K562 (cell line): ENCODE results near the gene LIN28B. TPM values are rescaled to one million over a fixed set of nuclear protein-coding genes. Genes with fewer than 3 reads are reported as not detected.

Source experiments
- ATAC-seq: fragments of 200-7000 bp; cut with Tn5 transposase; 3 replicates; pipeline ENCODE4 v1.9.1; 2020; ENCODE audit warnings: moderate library complexity
- BruUV-seq: library from RNA; stranded (reverse); fragments of 400-500 nt; replicated peaks from 2 replicates; lab custom pipeline; 2021; lab: Mats Ljungman, UMichigan
- CTCF ChIA-PET: fragments of 300-600 bp; formaldehyde crosslinking; extraction: SDS; loops from one replicate; lab custom pipeline; 2021; ENCODE audit warnings: low intra/inter-chr PET ratio; lab: Yijun Ruan, JAX
- POLR2A ChIA-PET: fragments of 300-600, 350-650 bp; sonication (Branson Sonifier 250); formaldehyde crosslinking; extraction: SDS; loops from one replicate; lab custom pipeline; 2021; ENCODE audit warnings: antibody characterized with exemption, inconsistent platforms; lab: Yijun Ruan, JAX
- DNase-seq, 4 experiments: peaks; one replicate each; pipeline versions ENCODE4 v3.0.0 to v3.0.0-alpha.2; 2011 to 2018; ENCODE audit warnings: low spot score in 3 of 4, mixed read lengths in 3 of 4; ENCODE audit errors: extremely low read depth in 1 of 4
- FAIRE-seq: peaks from 2 replicates; lab custom pipeline; 2011; peaks lifted over from hg19 to GRCh38; lab: Jason Lieb, UNC
- H2AFZ ChIP-seq: 2 replicates; pipeline ENCODE4 v1.6.0; 2011; ENCODE audit warnings: low read depth, low read length, control low read depth, inconsistent platforms
- H3K27ac ChIP-seq: fragments of 200-600 bp; 3 replicates; pipeline ENCODE4 v1.8.0; 2011; ENCODE audit warnings: low read depth, mild to moderate bottlenecking, control low read depth, inconsistent platforms, low read length, moderate library complexity, mixed read lengths; ENCODE audit errors: extremely low read depth
- H3K27me3 ChIP-seq, 2 experiments: fragments of 300-600 bp in 1 of 2; 2 replicates in 1 of 2; 3 replicates in 1 of 2; pipeline versions ENCODE4 v1.6.0 to v1.8.0; 2011; ENCODE audit warnings: inconsistent platforms in 2 of 2, low read length in 2 of 2, mild to moderate bottlenecking in 1 of 2, mixed read lengths in 1 of 2, moderate library complexity in 1 of 2; ENCODE audit not compliant: control insufficient read depth in 2 of 2, insufficient read depth in 2 of 2
- H3K36me3 ChIP-seq: fragments of 300-600 bp; 3 replicates; pipeline ENCODE4 v1.8.0; 2011; ENCODE audit warnings: mild to moderate bottlenecking, low read length, inconsistent platforms; ENCODE audit not compliant: control insufficient read depth, insufficient read depth
- H3K4me1 ChIP-seq, 2 experiments: fragments of 200-600 bp in 1 of 2; replicated peaks in 1 of 2; 2 replicates in 1 of 2; 3 replicates in 1 of 2; pipeline versions ENCODE4 v1.5.1 to v1.8.0; 2011; ENCODE audit warnings: inconsistent platforms in 2 of 2, low read length in 2 of 2, mild to moderate bottlenecking in 1 of 2, mixed read lengths in 1 of 2, moderate library complexity in 1 of 2; ENCODE audit not compliant: control insufficient read depth in 2 of 2, insufficient read depth in 2 of 2
- H3K4me2 ChIP-seq: 2 replicates; pipeline ENCODE4 v1.6.1; 2011; ENCODE audit warnings: low read length, control low read depth, inconsistent platforms, mixed read lengths; ENCODE audit not compliant: insufficient read depth
- H3K4me3 ChIP-seq: fragments of 200-600 bp; sonication (generic), shearing (Covaris generic); 2 replicates; pipeline ENCODE4 v1.5.1; 2016; ENCODE audit warnings: control low read depth, inconsistent platforms
- H3K79me2 ChIP-seq: fragments of 200-600 bp; 3 replicates; pipeline ENCODE4 v1.8.0; 2011; ENCODE audit warnings: low read length, inconsistent platforms; ENCODE audit not compliant: control insufficient read depth, insufficient read depth
- H3K9ac ChIP-seq, 2 experiments: 2 replicates each; pipeline versions ENCODE4 v1.6.0 to v1.6.1; 2011; ENCODE audit warnings: low read depth in 2 of 2, low read length in 2 of 2, control low read depth in 1 of 2, inconsistent platforms in 1 of 2, mild to moderate bottlenecking in 1 of 2, mixed read lengths in 1 of 2; ENCODE audit not compliant: insufficient read depth in 1 of 2
- H3K9me1 ChIP-seq: one replicate; pipeline ENCODE4 v1.6.0; 2011; ENCODE audit warnings: inconsistent platforms, mild to moderate bottlenecking, low read length, moderate library complexity; ENCODE audit not compliant: control insufficient read depth, insufficient read depth
- H3K9me3 ChIP-seq: replicated peaks from 2 replicates; pipeline ENCODE4 v1.5.1; 2011; ENCODE audit warnings: low read depth, low read length, inconsistent platforms; ENCODE audit not compliant: control insufficient read depth, insufficient read depth
- H4K20me1 ChIP-seq: replicated peaks from 2 replicates; pipeline ENCODE4 v1.6.1; 2011; ENCODE audit warnings: low read length, inconsistent platforms, mixed read lengths; ENCODE audit not compliant: control insufficient read depth, insufficient read depth
- BCOR ChIP-seq: fragments of 450-650 bp; IDR thresholded peaks from 2 replicates; pipeline ENCODE4 v1.6.1; 2016
- FOXA3 ChIP-seq, 2 experiments: fragments of 450-650 bp in 1 of 2; sonication (generic) in 1 of 2; formaldehyde crosslinking; IDR thresholded peaks in 1 of 2; conservative IDR thresholded peaks in 1 of 2; 2 replicates each; pipeline versions ENCODE4 v1.4.0 to v1.8.0; 2020 to 2022; ENCODE audit warnings: mild to moderate bottlenecking in 2 of 2, missing genetic modification reagents in 1 of 2
- LCOR ChIP-seq: sonication (generic); formaldehyde crosslinking; IDR thresholded peaks from 2 replicates; pipeline ENCODE4 v1.8.0; 2022; ENCODE audit warnings: mild to moderate bottlenecking, missing genetic modification reagents
- MGA ChIP-seq: fragments of 450-650 bp; IDR thresholded peaks from 2 replicates; pipeline ENCODE4 v1.6.1; 2016; ENCODE audit warnings: mild to moderate bottlenecking, moderate library complexity
- MXI1 ChIP-seq: IDR thresholded peaks from 2 replicates; pipeline ENCODE4 v1.6.1; 2011; ENCODE audit warnings: low read depth, mild to moderate bottlenecking, improper control_type of control experiment, low read length
- NEUROD1 ChIP-seq: fragments of 150-350 bp; IDR thresholded peaks from 2 replicates; pipeline ENCODE4 v1.6.1; 2014; ENCODE audit warnings: borderline replicate concordance, low read length, low read depth; ENCODE audit not compliant: partially characterized antibody
- SRSF1 ChIP-seq: fragments of 200-400 bp; formaldehyde crosslinking; IDR thresholded peaks from 2 replicates; pipeline ENCODE4 v1.6.1; 2017; ENCODE audit warnings: mild to moderate bottlenecking, low read depth, low read length, moderate library complexity
- ZBTB33 ChIP-seq: sonication (generic); formaldehyde crosslinking; IDR thresholded peaks from 2 replicates; pipeline ENCODE4 v1.8.1; 2023; ENCODE audit warnings: mild to moderate bottlenecking, missing genetic modification reagents
- WGBS: fragments of 100-300 bp; shearing (Covaris generic); methylation state at CpG from one replicate; pipeline ENCODE4 v1.1.6; 2016; ENCODE audit warnings: low coverage, mixed read lengths; ENCODE audit not compliant: insufficient coverage; ENCODE audit errors: missing lambda C conversion rate; 5-methylcytosine and 5-hydroxymethylcytosine counted together
- in situ Hi-C: fragments of 300-500 bp; cut with MboI; formaldehyde crosslinking; loops from 4 replicates; pipeline ENCODE4 v1.15.0; 2018; ENCODE audit warnings: inconsistent platforms, mixed read lengths
- intact Hi-C: fragments of 100-400 bp; cut with micrococcal nuclease; formaldehyde crosslinking; loops from 2 replicates; pipeline ENCODE4 v1.14.2; 2022
- polyA plus RNA-seq, 8 experiments: library from polyadenylated mRNA; depleted of rRNA in 4 of 8; stranded (reverse) in 5 of 8; unstranded in 3 of 8; fragments of >200 nt; fragmentation: Nextera tagmentation in 2 of 8; fragmentation: Illumina TruSeq in 1 of 8; extraction: Ambion mirVana in 2 of 8; extraction: Trizol in 1 of 8; gene quantifications; 2 replicates each; pipeline versions ENCODE4 v1.2.1 to v1.2.3, GENCODE V29; 2011 to 2014; ENCODE audit warnings: inconsistent platforms in 1 of 8, missing spikeins in 1 of 8
- total RNA-seq, 7 experiments: library from RNA; depleted of rRNA in 6 of 7; stranded (reverse); fragments of >200 nt in 6 of 7; fragmentation: Illumina TruSeq in 2 of 7; extraction: Trizol in 2 of 7; gene quantifications; 2 replicates each; pipeline versions ENCODE4 v1.2.1 to v1.2.3, GENCODE V29; 2011 to 2021; ENCODE audit warnings: low replicate concordance in 1 of 7

The LIN28B gene
- total and polyA plus RNA-seq, 9 of the 15 experiments (the other 6 are each of a cell fraction or from before 2014, with no cell fraction given), result 20.9 to 77.3 (median 42.1) TPM

DNA sequence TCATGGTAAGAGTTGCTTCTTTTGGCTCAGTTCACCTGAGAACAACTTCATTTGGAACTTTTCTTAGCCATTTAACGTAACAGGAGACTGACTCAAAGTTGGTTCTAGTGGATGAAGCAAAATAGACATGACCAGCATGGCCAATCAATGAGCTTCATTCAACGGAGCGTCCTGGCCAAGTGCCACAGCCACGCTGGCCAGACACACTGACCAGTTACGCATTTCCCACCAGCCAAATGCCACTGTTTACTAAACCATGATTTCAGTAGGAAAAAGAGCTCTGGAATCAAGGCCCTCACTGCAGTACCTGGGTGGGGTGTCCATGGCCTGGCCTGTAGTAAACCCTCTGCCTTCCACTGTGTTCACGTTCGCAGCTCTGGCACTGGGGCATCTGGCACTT, 142.5 kb downstream of the LIN28B start:
- DNase-seq, result no peak
- H3K36me3 ChIP-seq, result no peaks in the 10 kb centered on the region
- FAIRE-seq, result no peak
- H3K9ac ChIP-seq, result no peak overlapping the region
- H4K20me1 ChIP-seq, result no peaks in the 10 kb centered on the region
- H3K4me3 ChIP-seq, result no peak overlapping the region
- no peaks in the 10 kb centered on the region for H3K9me3 ChIP-seq
- H2AFZ ChIP-seq, result no peak overlapping the region
- ATAC-seq, result no peak
- 3% methylated on average over 7 of the region's 7 CpGs for WGBS
- H3K4me2 ChIP-seq, result no peak overlapping the region
- no peak overlapping the region for H3K27ac ChIP-seq
- BruUV-seq, result no TSS peak
- peaks cover 9 to 32% of the 10 kb centered on the region in 2 experiments for H3K27me3 ChIP-seq
- H3K9me1 ChIP-seq, result no peaks in the 10 kb centered on the region
- H3K79me2 ChIP-seq, result no peaks in the 10 kb centered on the region
- in situ Hi-C loops, result no loop called here
- no peaks in the 10 kb centered on the region for H3K4me1 ChIP-seq
- intact Hi-C loops, result no loop called here
- ChIA-PET POLR2A (interaction anchor here (0.7 kb wide), 1 partner anchor 25 kb away, joined by 3 read pairs; no protein-coding TSS in a partner anchor), CTCF (no interaction called here)
- TF ChIP-seq FOXA3 (CRISPR knock-in tag; conservative IDR thresholded peaks at IDR 0.05 in 1 of 2, IDR thresholded peaks at IDR 0.05 in 1 of 2) (no peak), LCOR (CRISPR knock-in tag) (no peak), MGA (no peak), NEUROD1 (no peak), BCOR (no peak), ZBTB33 (CRISPR knock-in tag) (no peak), SRSF1 (no peak), MXI1 (no peak)
